SH-SY5Y (cell line): Measurements from ENCODE around the gene TGFBR3.

Experiments used
- GATA2 ChIP-seq: IDR thresholded peaks from 2 replicates; pipeline ENCODE4 v1.6.1; 2011; ENCODE audit warnings: mild to moderate bottlenecking, low read depth, low read length
- GATA3 ChIP-seq: IDR thresholded peaks from 2 replicates; pipeline ENCODE4 v1.6.1; 2011; ENCODE audit warnings: low read depth, mild to moderate bottlenecking, low read length, moderate library complexity

GRCh38 chr1:91640877-91641526 is 244.9 kb downstream of the TGFBR3 start:
- TF ChIP-seq GATA3 (no peak), GATA2 (no peak)
